HFFc6 (cell line): ENCODE results near the gene EFNB3. TPM values are rescaled to one million over a fixed set of nuclear protein-coding genes. Genes with fewer than 3 reads are reported as not detected.

Experiments used
- DNase-seq: peaks from one replicate; pipeline ENCODE4 v3.0.0-alpha.2; 2018
- H3K27ac Mint-ChIP-seq: 2 replicates; pipeline ENCODE4 v1.8.0; 2020; ENCODE audit warnings: mild to moderate bottlenecking, mixed read lengths
- H3K27me3 Mint-ChIP-seq: 2 replicates; pipeline ENCODE4 v1.8.0; 2021; ENCODE audit warnings: mild to moderate bottlenecking, moderate library complexity, mixed read lengths; ENCODE audit not compliant: insufficient read depth
- H3K36me3 Mint-ChIP-seq: 2 replicates; pipeline ENCODE4 v1.8.0; 2021; ENCODE audit warnings: low read depth, mixed read lengths
- H3K4me1 Mint-ChIP-seq: 2 replicates; pipeline ENCODE4 v1.8.0; 2020; ENCODE audit warnings: low read depth, mixed read lengths
- H3K4me3 Mint-ChIP-seq: 2 replicates; pipeline ENCODE4 v1.8.0; 2020; ENCODE audit warnings: mild to moderate bottlenecking, moderate library complexity, mixed read lengths
- H3K9me3 Mint-ChIP-seq: 2 replicates; pipeline ENCODE4 v1.8.0; 2020; ENCODE audit warnings: mild to moderate bottlenecking, mixed read lengths
- CTCF ChIP-seq: fragments of 200-600 bp; sonication (generic); IDR thresholded peaks from 2 replicates; pipeline ENCODE4 v1.5.0; 2021; ENCODE audit warnings: antibody characterized with exemption, mild to moderate bottlenecking
- total RNA-seq, 6 experiments: library from RNA; stranded (reverse); fragmentation: NEBNext Ultra II Directional; extraction: Animal tissue kit (Norgen Biotek cat#: 25700); gene quantifications; 2 replicates in 1 of 6; 3 replicates in 5 of 6; pipeline ENCODE4 v1.2.3, GENCODE V29; 2021

The EFNB3 gene
- total RNA-seq, 6 experiments from 2014 or later: 0.12 to 0.34 (median 0.24) TPM

- Mint-ChIP-seq H3K4me1 (peaks cover 31% of the 10 kb centered on the region), H3K4me3 (peak overlapping the region; percentile 93), H3K36me3 (peaks cover 14% of the 10 kb centered on the region), H3K27ac (peak overlapping the region; percentile 98), H3K9me3 (no peaks in the 10 kb centered on the region), H3K27me3 (no peaks in the 10 kb centered on the region; the same call in none of the 2 replicates)
- peak; percentile 92 for DNase-seq
- TF ChIP-seq CTCF: no peak
Observed at GRCh38 chr17:7685533-7686221, 19.3 kb upstream of the EFNB3 start.

GRCh38 chr17:7686222-7687071 lies 18.6 kb upstream of the EFNB3 start:
- H3K36me3 Mint-ChIP-seq: peaks cover 14% of the 10 kb centered on the region
- peaks cover 31% of the 10 kb centered on the region for H3K4me1 Mint-ChIP-seq

GRCh38 chr17:7687072-7687907 lies 17.7 kb upstream of the EFNB3 start, which contains the start of gene TP53:
TP53 (minus strand) TSS chr17:7687490; CDS start chr17:7676594, 10,896 bp downstream.
- Mint-ChIP-seq H3K27me3 (no peaks in the 10 kb centered on the region; the same call in none of the 2 replicates), H3K9me3 (no peaks in the 10 kb centered on the region), H3K27ac (peak within 1 kb of the TSS; percentile 98), H3K4me1 (peaks cover 31% of the 10 kb centered on the region), H3K4me3 (peak within 1 kb of the TSS; percentile 93), H3K36me3 (peaks cover 14% of the 10 kb centered on the region)
- DNase-seq: peak; percentile 88
- no peak for TF ChIP-seq CTCF

More at GRCh38 chr17:7686222-7687071, 18.6 kb upstream of the EFNB3 start:
- peak overlapping the region; percentile 93 for H3K4me3 Mint-ChIP-seq
- H3K9me3 Mint-ChIP-seq: no peaks in the 10 kb centered on the region
- no peaks in the 10 kb centered on the region; the same call in none of the 2 replicates for H3K27me3 Mint-ChIP-seq
- no peak for TF ChIP-seq CTCF
- H3K27ac Mint-ChIP-seq: peak overlapping the region; percentile 98
- DNase-seq: peak; percentile 77

- Mint-ChIP-seq H3K4me3 (peak within 1 kb of the TSS; percentile 93), H3K4me1 (peaks cover 31% of the 10 kb centered on the region), H3K27me3 (no peaks in the 10 kb centered on the region; the same call in none of the 2 replicates), H3K36me3 (peaks cover 18% of the 10 kb centered on the region), H3K27ac (peak within 1 kb of the TSS; percentile 98), H3K9me3 (no peaks in the 10 kb centered on the region)
- DNase-seq: peak; percentile 99
- TF ChIP-seq CTCF: peak; percentile 99
Observed at GRCh38 chr17:7687908-7688807, 16.8 kb upstream of the EFNB3 start, which contains the start of gene WRAP53. WRAP53 (plus strand) TSS chr17:7688477; CDS start chr17:7688649, 172 bp downstream.
